ENCODE measurements around the gene PRAMEF33. TPM values are rescaled to one million over a fixed set of nuclear protein-coding genes. Genes with fewer than 3 reads are reported as not detected.
"Not testable (repeated sequence)": the region's sequence is repeated elsewhere in the genome, so short reads cannot be mapped to it uniquely, and the experiment has no call there.

PRAMEF33 gene, protein sequence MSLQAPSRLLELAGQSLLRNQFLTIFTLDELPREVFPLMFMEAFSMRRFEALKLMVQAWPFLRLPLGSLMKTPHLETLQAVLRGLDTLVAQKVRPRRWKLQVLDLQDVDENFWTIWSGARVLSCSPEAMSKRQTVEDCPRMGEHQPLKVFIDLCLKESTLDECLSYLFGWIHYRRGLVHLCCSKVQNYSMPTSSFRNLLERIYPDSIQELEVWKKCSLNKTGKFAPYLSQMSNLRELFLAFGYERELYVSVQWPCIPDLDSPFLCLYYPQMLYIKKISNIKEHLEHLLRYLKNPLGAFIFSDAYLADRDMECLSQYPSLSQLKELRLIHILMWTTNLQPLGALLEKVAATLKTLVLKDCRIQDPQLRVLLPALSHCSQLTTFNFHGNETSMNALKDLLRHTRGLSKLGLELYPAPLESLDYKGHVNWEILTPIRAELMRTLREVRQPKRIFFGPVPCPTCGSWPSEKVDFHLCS
- total RNA-seq (not detected), polyA plus RNA-seq (not detected)
- long read RNA-seq, donor 1, result 0 reads
- long read RNA-seq, donor 2, result 0 reads
- long read RNA-seq, donor 3, result 0 reads

DNA sequence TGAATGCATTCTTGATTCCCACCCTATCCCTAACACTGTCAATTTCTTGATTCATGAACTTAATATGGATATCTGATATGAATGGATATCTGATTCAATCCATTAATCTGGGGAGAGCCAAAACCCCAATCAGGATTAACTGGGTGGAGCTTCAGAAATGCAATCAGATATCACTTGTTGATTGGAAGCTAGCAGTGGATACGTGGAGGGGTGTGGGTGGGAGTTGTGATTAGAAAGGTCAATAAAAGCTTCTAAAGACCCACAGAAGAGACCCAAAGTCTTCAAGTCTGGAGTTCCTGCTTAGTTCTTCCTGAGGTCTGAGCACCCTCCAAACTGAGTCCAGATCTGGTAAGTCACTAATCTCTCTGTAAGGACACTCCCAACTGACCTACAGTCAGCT is at the start of gene PRAMEF33:
PRAMEF33 (plus strand) TSS at position 301 of the 400 bp plus-strand sequence. CDS start 2,416 bp downstream, outside the sequence.
- H3K27ac ChIP-seq; DNase-seq; intact Hi-C loops (cut with DNase I); H3K36me3 ChIP-seq; H3K4me1 ChIP-seq; H3K4me3 ChIP-seq; H3K9me3 ChIP-seq; H3K27me3 ChIP-seq; ATAC-seq: not testable (repeated sequence)
- no CpG with 5 or more reads among the region's 1 CpG for WGBS, 4 donors

DNA sequence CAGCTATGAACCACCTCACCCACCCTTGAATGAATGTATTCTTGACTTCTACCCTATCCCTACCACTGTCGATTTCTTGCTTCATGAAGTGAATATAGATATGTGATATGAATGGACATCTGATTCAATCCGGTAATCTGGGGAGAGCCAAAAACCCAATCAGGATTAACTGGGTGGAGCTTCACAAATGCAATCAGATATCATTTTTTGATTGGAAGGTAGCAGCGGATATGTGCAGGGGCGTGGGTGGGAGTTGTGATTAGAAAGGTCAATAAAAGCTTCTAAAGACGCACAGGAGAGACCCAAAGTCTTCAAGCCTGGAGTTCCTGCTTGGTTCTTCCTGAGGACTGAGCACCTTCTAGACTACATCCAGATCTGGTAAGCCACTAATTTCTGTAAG is 49.4 kb upstream of the PRAMEF33 start, which contains the start of gene PRAMEF5:
PRAMEF5 (plus strand) TSS at position 301 of the 400 bp plus-strand sequence. CDS start 5,071 bp downstream, outside the sequence.
- H3K27me3 ChIP-seq; H3K36me3 ChIP-seq; H3K4me1 ChIP-seq; H3K4me3 ChIP-seq; DNase-seq; ATAC-seq; intact Hi-C loops (cut with DNase I); H3K27ac ChIP-seq; H3K9me3 ChIP-seq: not testable (repeated sequence)
- 89 to 96% (median 90%) methylated on average over 1 to 2 of the region's 5 CpGs; no CpG with 5 or more reads in 1 of the 4 donors for WGBS, 4 donors

DNA sequence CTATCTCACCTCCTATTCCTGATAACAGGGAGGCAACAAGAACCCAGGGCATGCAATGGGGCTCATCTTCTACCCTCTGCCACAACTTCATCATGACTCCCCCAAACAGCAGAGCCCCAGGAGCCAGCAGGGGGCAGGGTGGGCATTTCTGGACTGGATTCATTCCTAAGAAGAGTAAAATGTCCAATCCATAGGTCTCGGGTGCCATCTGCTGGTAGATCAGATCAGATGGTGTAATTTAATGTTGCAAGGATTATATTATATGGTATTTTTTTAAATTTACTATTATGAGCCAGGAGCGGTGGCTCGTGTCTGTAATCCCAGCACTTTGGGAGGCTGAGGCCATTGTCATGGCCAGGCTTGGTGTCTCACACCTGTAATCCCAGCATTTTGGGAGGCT is 38.2 kb upstream of the PRAMEF33 start:
- H3K4me1 ChIP-seq; H3K9me3 ChIP-seq; H3K27me3 ChIP-seq; H3K4me3 ChIP-seq; ATAC-seq; DNase-seq; H3K27ac ChIP-seq; intact Hi-C loops (cut with DNase I); H3K36me3 ChIP-seq: not testable (repeated sequence)
- 28 to 55% methylated on average over 2 of the region's 3 CpGs; no CpG with 5 or more reads in 2 of the 4 donors for WGBS, 4 donors

DNA sequence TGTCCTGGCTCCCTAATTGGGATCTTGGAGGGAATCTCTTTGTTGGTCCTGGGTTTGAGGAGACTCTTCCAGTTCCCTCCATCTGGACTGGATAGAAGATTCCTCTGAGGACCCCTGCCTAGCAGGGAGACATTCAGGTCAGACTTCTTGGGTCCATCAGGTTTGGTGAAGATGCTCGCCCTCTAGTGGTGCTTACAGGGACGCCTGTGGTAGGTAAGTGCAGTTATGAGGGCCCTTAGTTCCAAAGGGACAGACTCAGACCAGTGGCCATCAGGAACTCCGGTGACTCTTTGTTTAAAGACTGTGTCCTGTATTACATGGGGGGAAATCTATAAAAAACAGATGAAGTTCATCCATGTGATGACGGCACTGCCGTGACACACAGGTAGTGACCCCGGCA is 26.3 kb upstream of the PRAMEF33 start:
- WGBS, 4 donors, result 24 to 67% (median 57%) methylated on average over 1 to 5 of the region's 6 CpGs; no CpG with 5 or more reads in 1 of the 4 donors

DNA sequence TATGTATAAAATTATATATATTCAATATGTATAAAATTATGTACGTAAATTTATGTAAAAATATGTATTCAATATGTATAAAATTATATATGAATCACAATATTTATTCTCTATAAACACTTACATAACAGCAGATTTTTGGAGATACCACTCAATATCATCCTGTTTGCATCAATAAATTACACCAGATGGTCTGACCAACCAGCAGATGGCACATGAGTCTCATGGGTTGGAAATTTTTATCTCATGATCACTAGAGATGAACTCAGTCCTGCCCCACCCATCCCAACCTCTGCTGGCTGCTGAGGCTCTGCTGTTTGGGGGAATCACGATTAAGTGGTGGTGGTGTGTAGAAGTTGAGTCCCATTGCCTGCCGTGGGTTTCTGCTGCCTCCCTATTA is 23.7 kb upstream of the PRAMEF33 start:
- H3K4me1 ChIP-seq; ATAC-seq; H3K27ac ChIP-seq; H3K27me3 ChIP-seq; intact Hi-C loops (cut with DNase I); DNase-seq; H3K4me3 ChIP-seq; H3K9me3 ChIP-seq; H3K36me3 ChIP-seq: not testable (repeated sequence)
- 62 to 84% (median 73%) methylated on average over 3 of the region's 3 CpGs for WGBS, 4 donors

More for the DNA sequence above, 26.3 kb upstream of the PRAMEF33 start:
- H3K9me3 ChIP-seq; H3K36me3 ChIP-seq; DNase-seq; H3K27me3 ChIP-seq; ATAC-seq; intact Hi-C loops (cut with DNase I); H3K27ac ChIP-seq; H3K4me1 ChIP-seq; H3K4me3 ChIP-seq: not testable (repeated sequence)

DNA sequence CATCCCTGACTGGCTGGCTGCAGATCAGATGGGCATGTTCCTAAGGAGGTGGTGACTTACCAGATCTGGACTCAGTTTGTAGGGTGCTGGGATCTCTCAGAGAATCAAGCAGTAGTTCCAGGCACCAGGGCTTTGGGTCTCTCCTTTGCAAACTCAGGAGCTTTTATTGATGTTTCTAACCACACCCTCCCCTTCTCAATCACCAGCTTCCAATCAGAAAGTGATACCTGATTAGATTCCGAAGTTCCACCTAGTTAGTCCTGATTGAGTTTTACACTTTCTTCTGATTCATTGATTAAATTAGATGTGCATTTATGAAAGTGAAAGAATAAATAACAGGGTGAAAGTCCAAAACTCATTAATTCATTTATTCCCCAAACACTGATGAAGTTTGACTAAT is 18.3 kb upstream of the PRAMEF33 start, which contains the start of gene PRAMEF8:
PRAMEF8 (minus strand) TSS at position 101 of the 400 bp plus-strand sequence. CDS start 1,046 bp downstream, outside the sequence.
- DNase-seq; intact Hi-C loops (cut with DNase I); H3K36me3 ChIP-seq; H3K4me1 ChIP-seq; H3K27me3 ChIP-seq; H3K9me3 ChIP-seq; H3K4me3 ChIP-seq; ATAC-seq; H3K27ac ChIP-seq: not testable (repeated sequence)
- no CpG with 5 or more reads among the region's 1 CpG for WGBS, 4 donors

DNA sequence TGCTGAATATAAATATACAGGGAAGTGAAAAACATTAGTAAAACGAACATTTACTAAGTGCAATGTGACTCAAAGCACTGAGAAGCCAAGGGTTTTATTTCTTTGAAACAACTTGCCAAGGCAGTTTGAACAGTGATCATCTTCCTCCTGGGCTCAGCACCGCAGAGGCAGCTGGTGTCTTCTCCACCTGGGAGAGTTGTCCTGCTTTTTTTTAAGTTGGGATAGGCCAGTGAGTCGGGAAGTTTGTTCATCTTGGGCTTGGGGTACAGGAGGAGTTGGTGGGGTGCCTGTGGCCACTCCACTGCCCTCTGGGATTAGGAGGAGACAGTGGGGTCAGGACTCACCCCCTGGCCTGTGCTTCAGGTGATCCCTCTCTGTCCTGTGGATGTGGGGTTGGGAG is 14.3 kb upstream of the PRAMEF33 start:
- H3K9me3 ChIP-seq; H3K27ac ChIP-seq; H3K4me3 ChIP-seq; H3K4me1 ChIP-seq; H3K27me3 ChIP-seq; ATAC-seq; DNase-seq; H3K36me3 ChIP-seq; intact Hi-C loops (cut with DNase I): not testable (repeated sequence)
- WGBS, 4 donors, result 50 to 80% (median 73%) methylated on average over 1 to 2 of the region's 3 CpGs; no CpG with 5 or more reads in 1 of the 4 donors

DNA sequence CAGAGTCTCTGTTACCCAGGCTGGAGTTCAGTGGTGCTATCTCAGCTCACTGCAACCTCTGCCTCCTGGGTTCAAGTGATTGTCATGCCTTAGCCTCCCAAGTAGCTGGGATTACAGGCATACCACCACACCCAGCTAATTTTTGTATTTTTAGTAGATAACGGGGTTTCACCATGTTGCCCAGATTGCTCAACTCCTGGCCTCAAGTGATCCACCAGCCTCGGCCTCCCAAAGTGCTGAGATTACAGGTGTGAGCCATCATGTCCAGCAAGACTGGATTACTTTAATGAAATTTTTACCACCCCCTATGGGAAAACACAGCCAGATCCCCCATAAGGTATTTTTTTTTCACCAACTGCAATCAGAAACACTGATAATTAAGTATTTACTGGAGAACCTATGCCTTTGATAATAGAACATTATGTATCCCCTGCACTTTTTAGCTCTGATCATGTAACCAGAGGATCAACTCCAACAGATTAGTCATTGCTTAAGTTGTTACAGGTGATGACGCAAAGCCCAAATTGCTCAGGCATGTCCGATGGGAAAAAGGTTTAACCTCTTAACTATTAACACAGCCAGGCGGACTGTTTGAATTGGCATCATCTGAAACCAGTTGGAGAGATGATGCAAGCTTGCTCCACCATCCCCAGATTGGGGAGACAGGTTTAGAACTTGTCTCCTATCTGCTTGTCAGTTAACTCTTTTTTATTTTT is 6.0 kb upstream of the PRAMEF33 start:
- H3K27ac ChIP-seq; H3K27me3 ChIP-seq; intact Hi-C loops (cut with DNase I); H3K4me1 ChIP-seq; H3K4me3 ChIP-seq; H3K9me3 ChIP-seq; H3K36me3 ChIP-seq; ATAC-seq; DNase-seq: not testable (repeated sequence)
- 76 to 85% (median 81%) methylated on average over 2 of the region's 5 CpGs for WGBS, 4 donors

DNA sequence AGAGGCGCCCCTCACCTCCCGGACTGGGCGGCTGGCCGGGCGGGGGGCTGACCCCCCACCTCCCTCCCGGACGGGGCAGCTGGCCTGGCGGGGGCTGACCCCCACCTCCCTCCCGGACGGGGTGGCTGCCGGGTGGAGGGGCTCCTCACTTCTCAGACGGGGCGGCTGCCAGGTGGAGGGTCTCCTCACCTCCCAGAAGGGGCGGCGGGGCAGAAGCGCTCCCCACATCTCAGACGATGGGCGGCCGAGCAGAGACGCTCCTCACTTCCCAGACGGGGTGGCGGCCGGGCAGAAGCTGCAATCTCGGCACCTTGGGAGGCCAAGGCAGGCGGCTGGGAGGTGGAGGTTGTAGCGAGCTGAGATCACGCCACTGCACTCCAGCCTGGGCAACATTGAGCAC is 4.6 kb upstream of the PRAMEF33 start:
- DNase-seq; ATAC-seq; H3K9me3 ChIP-seq; H3K27me3 ChIP-seq; H3K4me1 ChIP-seq; H3K4me3 ChIP-seq; H3K36me3 ChIP-seq; H3K27ac ChIP-seq; intact Hi-C loops (cut with DNase I): not testable (repeated sequence)
- 90 to 100% (median 94%) methylated on average over 3 to 12 of the region's 27 CpGs for WGBS, 4 donors

DNA sequence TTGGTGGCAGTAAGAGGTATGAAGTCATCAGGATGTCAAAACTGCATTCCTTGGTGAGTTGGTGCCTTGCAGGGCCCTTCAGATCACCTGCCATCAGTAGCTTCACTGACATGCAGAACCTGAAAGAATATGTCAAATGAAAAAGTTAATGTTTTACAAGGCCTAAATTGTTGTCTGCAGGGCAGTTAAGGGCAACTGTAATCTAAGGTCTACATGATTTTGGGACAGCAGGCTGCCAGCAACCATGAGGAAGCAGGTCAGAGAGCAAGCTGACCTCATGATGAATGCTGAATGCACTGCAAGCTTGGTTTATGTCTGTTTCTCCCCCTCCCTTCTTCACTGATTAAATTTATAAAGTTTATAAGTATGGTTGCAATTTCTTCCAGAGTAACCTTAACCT is 1.1 kb upstream of the PRAMEF33 start:
- intact Hi-C loops (cut with DNase I); H3K36me3 ChIP-seq; ATAC-seq; DNase-seq; H3K27me3 ChIP-seq; H3K27ac ChIP-seq; H3K4me1 ChIP-seq; H3K9me3 ChIP-seq; H3K4me3 ChIP-seq: not testable (repeated sequence)
